Progenitor cell of endocrine pancreas (in vitro differentiated cells): ENCODE data around the gene RASGRP2. TPM values are rescaled to one million over a fixed set of nuclear protein-coding genes. Genes with fewer than 3 reads are reported as not detected.
A peak's percentile ranks its signal among the peaks of the same experiment; 100 is the strongest.

Experiments
- DNase-seq: peaks from one replicate; pipeline ENCODE4 v3.0.0; 2021; ENCODE audit warnings: low spot score; ENCODE audit not compliant: unreplicated experiment
- H3K27ac Mint-ChIP-seq: 2 replicates; pipeline ENCODE4 v1.8.0; 2021; ENCODE audit warnings: mild to moderate bottlenecking, moderate library complexity, mixed read lengths
- H3K27me3 Mint-ChIP-seq: 2 replicates; pipeline ENCODE4 v1.8.0; 2021; ENCODE audit warnings: mixed read lengths
- H3K36me3 Mint-ChIP-seq: 2 replicates; pipeline ENCODE4 v1.8.0; 2022; ENCODE audit warnings: mixed read lengths; ENCODE audit not compliant: insufficient read depth
- H3K4me1 Mint-ChIP-seq: 2 replicates; pipeline ENCODE4 v1.8.0; 2021; ENCODE audit warnings: low read depth, mixed read lengths
- H3K4me3 Mint-ChIP-seq: 2 replicates; pipeline ENCODE4 v1.8.0; 2021; ENCODE audit warnings: low read depth, mild to moderate bottlenecking, moderate library complexity, mixed read lengths
- H3K9me3 Mint-ChIP-seq: 2 replicates; pipeline ENCODE4 v1.8.0; 2021; ENCODE audit warnings: low read depth, mixed read lengths
- CTCF ChIP-seq: fragments of 200-600 bp; sonication (generic); IDR thresholded peaks from one replicate; pipeline ENCODE4 v1.5.0; 2021; ENCODE audit warnings: antibody characterized with exemption, mild to moderate bottlenecking; ENCODE audit not compliant: unreplicated experiment
- total RNA-seq: library from RNA; stranded (reverse); gene quantifications from 2 replicates; pipeline ENCODE4 v1.2.1, GENCODE V29; 2021

RASGRP2 gene
- total RNA-seq, 1 donor from 2014 or later, result 0.53 TPM

DNA sequence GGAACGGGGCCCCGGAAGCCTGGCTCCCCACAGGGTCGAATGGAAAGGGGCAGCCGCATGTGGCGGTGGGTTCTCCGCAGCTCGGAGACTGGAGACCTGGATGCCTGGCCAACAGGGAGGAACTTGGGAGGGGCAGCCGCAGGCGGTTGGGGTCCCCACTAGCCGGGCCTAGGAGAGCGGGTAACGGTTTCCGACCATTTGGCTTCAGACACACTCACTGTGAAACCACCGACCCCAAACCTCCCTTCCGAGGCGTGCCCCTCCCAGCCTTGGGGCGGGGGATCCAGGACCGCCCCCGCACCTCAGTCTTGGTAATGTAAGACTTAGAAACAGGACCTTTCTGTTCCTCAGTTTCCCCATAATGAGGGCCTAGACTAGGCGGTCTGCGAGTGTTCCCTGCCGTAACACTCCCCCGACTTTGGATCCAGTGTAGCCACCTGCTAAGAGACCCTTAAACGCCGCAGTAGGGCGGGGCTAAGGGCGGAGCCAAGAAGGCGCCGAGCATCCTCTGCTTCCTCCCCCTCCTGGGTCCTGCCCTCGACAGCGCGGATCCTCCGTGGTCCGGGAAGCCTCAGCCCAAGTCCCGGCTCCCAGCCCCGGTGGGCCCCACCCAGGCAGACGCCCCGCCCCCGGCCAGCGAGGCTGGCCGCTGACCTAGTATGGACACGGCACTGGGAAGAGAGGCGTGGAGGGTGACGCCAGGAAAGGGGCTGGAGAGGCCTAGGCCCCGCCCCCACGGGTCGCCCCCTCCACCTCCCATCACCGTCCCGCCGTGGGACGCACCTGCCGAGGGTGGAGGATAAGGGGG is 1.8 kb upstream of the RASGRP2 start:
- H3K9me3 Mint-ChIP-seq, result no peaks in the 10 kb centered on the region
- H3K36me3 Mint-ChIP-seq, result peaks cover 2% of the 10 kb centered on the region
- DNase-seq, result no peak
- TF ChIP-seq CTCF, result no peak
- peak overlapping the region; percentile 63 for H3K4me3 Mint-ChIP-seq
- peaks cover 8% of the 10 kb centered on the region for H3K4me1 Mint-ChIP-seq
- H3K27ac Mint-ChIP-seq, result no peak overlapping the region
- H3K27me3 Mint-ChIP-seq, result peaks cover 55% of the 10 kb centered on the region

- no peaks in the 10 kb centered on the region for H3K9me3 Mint-ChIP-seq
- no peak for DNase-seq
- H3K27me3 Mint-ChIP-seq, result peaks cover 60% of the 10 kb centered on the region
- peak overlapping the region; percentile 63 for H3K4me3 Mint-ChIP-seq
- no peak for TF ChIP-seq CTCF
- H3K27ac Mint-ChIP-seq, result no peak overlapping the region
- H3K4me1 Mint-ChIP-seq, result peaks cover 8% of the 10 kb centered on the region
- H3K36me3 Mint-ChIP-seq, result peaks cover 2% of the 10 kb centered on the region
Observed at GRCh38 chr11:64745189-64745520, 1.2 kb upstream of the RASGRP2 start.

GRCh38 chr11:64744544-64745188 is 724 bp upstream of the RASGRP2 start:
- H3K4me3 Mint-ChIP-seq, result no peak overlapping the region

GRCh38 chr11:64742889-64743590 is 902 bp downstream of the RASGRP2 start:
- Mint-ChIP-seq H3K4me1 (peaks cover 8% of the 10 kb centered on the region), H3K27me3 (peaks cover 68% of the 10 kb centered on the region), H3K27ac (no peak overlapping the region), H3K36me3 (no peaks in the 10 kb centered on the region), H3K9me3 (no peaks in the 10 kb centered on the region), H3K4me3 (no peak overlapping the region)
- peak; percentile 81 for TF ChIP-seq CTCF
- peak; percentile 55 for DNase-seq

More at GRCh38 chr11:64744544-64745188, 724 bp upstream of the RASGRP2 start:
- H3K27ac Mint-ChIP-seq, result no peak overlapping the region
- H3K36me3 Mint-ChIP-seq, result no peaks in the 10 kb centered on the region
- DNase-seq, result no peak
- H3K27me3 Mint-ChIP-seq, result peaks cover 63% of the 10 kb centered on the region
- no peaks in the 10 kb centered on the region for H3K9me3 Mint-ChIP-seq
- H3K4me1 Mint-ChIP-seq, result peaks cover 8% of the 10 kb centered on the region
- TF ChIP-seq CTCF, result no peak
